GM12875 (cell line): ENCODE results near the gene PEAK1.

Source experiments
- H3K4me3 ChIP-seq: one replicate; pipeline ENCODE4 v1.5.1; 2011; ENCODE audit warnings: low read depth, low read length, control low read depth
- CTCF ChIP-seq: IDR thresholded peaks from 2 replicates; pipeline ENCODE4 v1.5.1; 2011; ENCODE audit warnings: low read depth, mild to moderate bottlenecking, control low read depth, inconsistent platforms, low read length, moderate library complexity, borderline replicate concordance; ENCODE audit not compliant: insufficient read depth

The PEAK1 gene

GRCh38 chr15:77440378-77440999, 20.6 kb upstream of the PEAK1 start:
- no peak overlapping the region for H3K4me3 ChIP-seq
- no peak for TF ChIP-seq CTCF

- no peak overlapping the region for H3K4me3 ChIP-seq
- no peak for TF ChIP-seq CTCF
These were observed 17.4 kb upstream of the PEAK1 start for GRCh38 chr15:77437264-77437663.

- H3K4me3 ChIP-seq = no peak overlapping the region
- no peak for TF ChIP-seq CTCF
These were observed 16.9 kb upstream of the PEAK1 start for GRCh38 chr15:77436822-77437221.

GRCh38 chr15:77430652-77431051, 10.7 kb upstream of the PEAK1 start:
- no peak for TF ChIP-seq CTCF
- H3K4me3 ChIP-seq = no peak overlapping the region

- TF ChIP-seq CTCF = no peak
- no peak overlapping the region for H3K4me3 ChIP-seq
These were observed 10.3 kb upstream of the PEAK1 start for GRCh38 chr15:77430213-77430612.

- TF ChIP-seq CTCF = no peak
- H3K4me3 ChIP-seq = no peak overlapping the region
These were observed 7.0 kb upstream of the PEAK1 start for GRCh38 chr15:77426871-77427270.

GRCh38 chr15:77426377-77426776, 6.5 kb upstream of the PEAK1 start:
- H3K4me3 ChIP-seq = no peak overlapping the region
- TF ChIP-seq CTCF = no peak
